ENCODE results near the gene CAPN12. TPM values are rescaled to one million over a fixed set of nuclear protein-coding genes. Genes with fewer than 3 reads are reported as not detected.

The CAPN12 gene
- polyA plus RNA-seq, 3 donors, result 1.8 TPM; not detected in 2

DNA sequence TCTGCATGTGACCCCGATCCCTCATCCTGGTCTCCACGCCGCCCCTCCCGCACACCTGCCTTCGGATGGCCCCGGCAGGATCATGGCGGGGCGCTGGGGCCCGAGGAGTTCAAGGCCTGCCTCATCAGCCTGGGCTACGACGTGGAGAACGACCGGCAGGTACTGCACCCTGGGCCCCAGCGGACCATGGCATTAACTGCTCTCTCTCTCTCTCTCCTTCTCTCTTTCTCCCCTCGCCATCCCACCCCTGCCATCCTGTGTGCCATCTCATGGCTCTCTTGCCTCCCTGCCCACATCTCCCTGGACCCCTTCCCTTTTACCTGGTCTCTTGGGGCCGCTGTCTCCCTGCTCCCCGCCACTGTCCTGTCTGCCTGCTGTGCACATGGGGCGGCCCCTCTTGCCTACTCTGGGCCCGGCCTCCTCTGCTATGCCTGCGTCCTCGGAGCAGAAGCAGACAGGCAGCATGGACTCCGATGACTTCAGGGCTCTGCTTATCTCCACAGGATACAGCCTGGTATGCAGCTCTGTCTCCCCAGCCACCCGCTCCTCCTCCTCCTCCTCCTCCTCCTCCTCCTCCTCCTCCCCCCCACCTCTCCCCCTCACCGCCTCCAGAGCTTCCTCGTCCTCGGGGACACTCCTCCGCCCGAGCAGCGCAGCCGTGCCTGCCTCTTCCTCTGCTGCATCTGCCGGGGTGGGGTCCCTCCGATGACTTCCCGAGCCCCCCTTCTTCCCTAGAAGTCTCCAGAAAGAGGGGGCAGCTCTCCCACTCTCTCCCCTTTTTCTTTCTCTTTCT is 16.2 kb downstream of the CAPN12 start:
- Histone ChIP-seq H3K27ac (ENCODE audit: low read depth in 1 of 2, low read length in 2 of 2) (no peak overlapping the region), H3K27me3 (ENCODE audit: control insufficient read depth in 2 of 2, insufficient read depth in 2 of 2, low read length in 2 of 2) (no peaks in the 10 kb centered on the region), H3K4me1 (ENCODE audit: control insufficient read depth in 1 of 2, insufficient read depth in 2 of 2, low read length in 2 of 2) (peaks cover 0 to 2% of the 10 kb centered on the region in 2 donors), H3K9ac (ENCODE audit: insufficient read depth, low read length, poor library complexity, severe bottlenecking) (no peak overlapping the region), H4K20me1 (ENCODE audit: insufficient read depth, low read length) (no peaks in the 10 kb centered on the region), H3K9me3 (replicated peaks in 1 of 2; ENCODE audit: control insufficient read depth in 1 of 2, insufficient read depth in 1 of 2, low read length in 2 of 2) (no peaks in the 10 kb centered on the region), H3K79me2 (ENCODE audit: insufficient read depth, low read length) (no peaks in the 10 kb centered on the region), H3K4me2 (replicated peaks; ENCODE audit: extremely low read depth, low read length, poor library complexity, severe bottlenecking) (no peak overlapping the region), H3K4me3 (replicated peaks in 1 of 3; ENCODE audit: low read depth in 2 of 3, low read length in 3 of 3) (no peak overlapping the region), H2AFZ (ENCODE audit: insufficient read depth, low read depth, low read length, poor library complexity, severe bottlenecking) (no peak overlapping the region), H3K36me3 (replicated peaks in 1 of 2; ENCODE audit: control insufficient read depth in 1 of 2, insufficient read depth in 2 of 2, low read length in 2 of 2) (peaks cover 69 to 79% of the 10 kb centered on the region in 2 donors)
- H3K36me3 Mint-ChIP-seq, result peaks cover 69 to 91% of the 10 kb centered on the region in 2 donors
- H3K4me1 Mint-ChIP-seq, result peaks cover 6% of the 10 kb centered on the region
- no peak overlapping the region for H3K4me3 Mint-ChIP-seq
- TF ChIP-seq, protein P1, sequence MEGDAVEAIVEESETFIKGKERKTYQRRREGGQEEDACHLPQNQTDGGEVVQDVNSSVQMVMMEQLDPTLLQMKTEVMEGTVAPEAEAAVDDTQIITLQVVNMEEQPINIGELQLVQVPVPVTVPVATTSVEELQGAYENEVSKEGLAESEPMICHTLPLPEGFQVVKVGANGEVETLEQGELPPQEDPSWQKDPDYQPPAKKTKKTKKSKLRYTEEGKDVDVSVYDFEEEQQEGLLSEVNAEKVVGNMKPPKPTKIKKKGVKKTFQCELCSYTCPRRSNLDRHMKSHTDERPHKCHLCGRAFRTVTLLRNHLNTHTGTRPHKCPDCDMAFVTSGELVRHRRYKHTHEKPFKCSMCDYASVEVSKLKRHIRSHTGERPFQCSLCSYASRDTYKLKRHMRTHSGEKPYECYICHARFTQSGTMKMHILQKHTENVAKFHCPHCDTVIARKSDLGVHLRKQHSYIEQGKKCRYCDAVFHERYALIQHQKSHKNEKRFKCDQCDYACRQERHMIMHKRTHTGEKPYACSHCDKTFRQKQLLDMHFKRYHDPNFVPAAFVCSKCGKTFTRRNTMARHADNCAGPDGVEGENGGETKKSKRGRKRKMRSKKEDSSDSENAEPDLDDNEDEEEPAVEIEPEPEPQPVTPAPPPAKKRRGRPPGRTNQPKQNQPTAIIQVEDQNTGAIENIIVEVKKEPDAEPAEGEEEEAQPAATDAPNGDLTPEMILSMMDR (IDR thresholded peaks at IDR 0.05), result no peak
- no peak for DNase-seq
- peaks cover 0 to 1% (median 0%) of the 10 kb centered on the region in 3 donors for H3K27me3 Mint-ChIP-seq (ENCODE audit: low read depth in 3 of 3)
- no peak overlapping the region for H3K27ac Mint-ChIP-seq
- WGBS (ENCODE audit: insufficient coverage), result 85% methylated on average over 16 of the region's 33 CpGs
- intact Hi-C loops (cut with micrococcal nuclease), result no loop called here
- peaks cover 0 to 2% (median 0%) of the 10 kb centered on the region in 7 donors for H3K9me3 Mint-ChIP-seq

DNA sequence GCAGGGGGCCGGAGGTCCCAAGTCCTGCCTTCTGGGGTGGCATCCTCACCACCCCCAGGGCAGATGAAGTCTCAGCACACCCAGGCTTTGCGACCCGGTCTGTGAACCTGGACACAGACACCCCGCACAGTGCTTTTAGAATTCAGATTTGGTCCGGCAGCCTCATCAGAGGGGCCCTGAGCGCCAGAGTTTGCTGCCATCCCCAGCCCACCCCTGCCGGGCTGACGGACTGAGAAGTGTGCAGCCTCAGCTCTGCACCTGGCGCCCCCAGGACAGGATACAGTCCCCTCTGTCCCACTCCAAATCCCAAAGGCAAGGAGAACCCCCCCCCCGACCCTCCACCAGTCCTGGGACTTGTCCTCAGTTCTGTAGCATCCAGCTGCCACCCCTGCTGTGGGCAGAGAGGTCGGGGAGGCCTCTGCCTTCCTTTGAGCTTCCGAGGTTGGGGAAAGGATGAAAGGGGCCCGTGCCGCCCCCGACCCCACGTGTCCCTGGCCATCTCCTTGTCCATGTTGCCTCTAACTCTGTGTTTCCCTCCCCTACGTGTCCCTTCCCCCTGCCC is 16.9 kb downstream of the CAPN12 start:
- WGBS (ENCODE audit: insufficient coverage), result 100% methylated on average over 11 of the region's 17 CpGs
- intact Hi-C loops (cut with micrococcal nuclease), result no loop called here
- Histone ChIP-seq H3K4me1 (ENCODE audit: control insufficient read depth in 1 of 2, insufficient read depth in 2 of 2, low read length in 2 of 2) (no peaks in the 10 kb centered on the region), H2AFZ (ENCODE audit: insufficient read depth, low read depth, low read length, poor library complexity, severe bottlenecking) (no peak overlapping the region), H3K36me3 (replicated peaks in 1 of 2; ENCODE audit: control insufficient read depth in 1 of 2, insufficient read depth in 2 of 2, low read length in 2 of 2) (peaks cover 75 to 86% of the 10 kb centered on the region in 2 donors), H3K4me3 (replicated peaks in 1 of 3; ENCODE audit: low read depth in 2 of 3, low read length in 3 of 3) (no peak overlapping the region), H3K79me2 (ENCODE audit: insufficient read depth, low read length) (no peaks in the 10 kb centered on the region), H4K20me1 (ENCODE audit: insufficient read depth, low read length) (peaks cover 4% of the 10 kb centered on the region), H3K27me3 (ENCODE audit: control insufficient read depth in 2 of 2, insufficient read depth in 2 of 2, low read length in 2 of 2) (no peaks in the 10 kb centered on the region), H3K27ac (ENCODE audit: low read depth in 1 of 2, low read length in 2 of 2) (no peak overlapping the region), H3K4me2 (replicated peaks; ENCODE audit: extremely low read depth, low read length, poor library complexity, severe bottlenecking) (no peak overlapping the region), H3K9ac (ENCODE audit: insufficient read depth, low read length, poor library complexity, severe bottlenecking) (no peak overlapping the region), H3K9me3 (replicated peaks in 1 of 2; ENCODE audit: control insufficient read depth in 1 of 2, insufficient read depth in 1 of 2, low read length in 2 of 2) (no peaks in the 10 kb centered on the region)
- Mint-ChIP-seq H3K4me1 (no peaks in the 10 kb centered on the region), H3K27ac (no peak overlapping the region), H3K27me3 (ENCODE audit: low read depth in 3 of 3) (peaks cover 0 to 1% (median 0%) of the 10 kb centered on the region in 3 donors), H3K9me3 (peaks cover 0 to 2% (median 0%) of the 10 kb centered on the region in 7 donors), H3K36me3 (peaks cover 73 to 97% of the 10 kb centered on the region in 2 donors), H3K4me3 (no peak overlapping the region)
- TF ChIP-seq, protein P1 (IDR thresholded peaks at IDR 0.05), result no peak
- DNase-seq, result no peak
